HG03442 (cell line): ENCODE data around the gene C1orf116.

Source experiments
- ATAC-seq: cut with Tn5 transposase; IDR thresholded peaks from one replicate; pipeline ENCODE4 v1.9.1; 2021; ENCODE audit warnings: mild to moderate bottlenecking, moderate library complexity; ENCODE audit not compliant: unreplicated experiment

Gene C1orf116

DNA sequence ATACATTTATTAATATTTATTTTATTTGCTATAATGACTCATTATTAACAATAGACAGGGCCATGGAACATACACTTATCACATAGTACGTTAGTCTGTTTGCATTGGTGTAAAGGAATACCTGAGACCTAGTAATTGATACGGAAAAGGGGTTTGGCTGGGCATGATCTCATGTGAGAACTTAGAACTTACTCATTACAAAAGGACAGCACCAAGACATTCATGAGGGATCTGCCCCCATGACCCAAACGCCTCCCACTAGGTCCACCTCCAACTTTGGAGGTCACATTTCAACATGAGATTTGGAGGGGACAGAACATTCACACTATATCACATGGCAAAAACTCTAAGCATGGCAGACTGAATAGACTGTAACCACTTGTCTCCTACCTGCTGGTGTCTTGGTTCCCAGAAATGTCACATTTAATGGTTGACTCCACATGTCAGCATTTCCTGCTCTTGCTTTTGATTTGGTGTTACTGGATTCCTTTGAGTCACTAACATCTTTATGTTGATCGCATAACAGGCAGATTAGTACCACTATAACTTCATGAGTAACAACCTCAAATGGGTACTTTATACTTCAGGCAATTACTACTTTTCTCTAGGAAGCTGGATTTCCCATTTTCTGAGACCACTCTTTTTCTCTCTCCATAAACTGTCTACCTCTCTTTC lies 3.5 kb upstream of the C1orf116 start:
- ATAC-seq: no peak

DNA sequence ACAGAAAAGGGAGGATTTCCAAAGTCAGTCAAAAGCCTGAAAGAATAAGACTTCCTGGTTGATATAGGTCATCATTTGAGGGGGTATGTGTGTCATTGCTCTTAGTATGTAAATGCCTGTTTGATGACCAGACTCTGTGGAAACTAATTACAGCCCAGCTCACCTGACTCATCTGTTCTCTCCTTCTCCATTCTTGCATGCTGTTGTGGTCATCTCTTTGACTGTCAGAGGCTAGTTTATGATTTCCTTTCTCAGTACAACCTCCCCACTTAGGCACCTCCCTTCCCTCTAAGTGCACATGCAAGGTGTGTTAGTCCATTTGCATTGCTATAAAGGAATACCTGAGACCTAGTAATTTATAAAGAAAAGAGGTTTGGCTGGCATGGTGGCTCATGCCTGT lies 2.4 kb upstream of the C1orf116 start:
- ATAC-seq: no peak

DNA sequence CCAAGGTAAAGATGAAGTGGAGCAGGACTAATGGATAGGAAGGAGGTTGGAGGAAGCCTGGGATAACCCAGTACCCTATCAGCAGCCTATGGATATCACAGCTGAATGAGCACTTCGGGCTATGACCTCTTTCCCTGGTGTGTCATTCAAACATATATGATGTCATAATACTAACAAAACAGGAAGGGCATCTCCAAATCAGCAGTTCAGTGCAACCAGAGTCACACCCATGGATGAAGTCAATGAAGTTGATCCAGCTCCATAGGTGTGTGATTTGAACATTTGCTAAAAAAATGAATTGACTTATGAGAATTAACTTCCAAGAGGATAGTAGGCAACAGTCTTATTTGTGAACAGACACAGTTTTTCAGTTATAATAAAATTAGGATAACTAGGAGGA lies 1.7 kb upstream of the C1orf116 start:
- ATAC-seq: no peak

- ATAC-seq: no peak
These were observed 746 bp upstream of the C1orf116 start for GRCh38 chr1:207033302-207033701.

DNA sequence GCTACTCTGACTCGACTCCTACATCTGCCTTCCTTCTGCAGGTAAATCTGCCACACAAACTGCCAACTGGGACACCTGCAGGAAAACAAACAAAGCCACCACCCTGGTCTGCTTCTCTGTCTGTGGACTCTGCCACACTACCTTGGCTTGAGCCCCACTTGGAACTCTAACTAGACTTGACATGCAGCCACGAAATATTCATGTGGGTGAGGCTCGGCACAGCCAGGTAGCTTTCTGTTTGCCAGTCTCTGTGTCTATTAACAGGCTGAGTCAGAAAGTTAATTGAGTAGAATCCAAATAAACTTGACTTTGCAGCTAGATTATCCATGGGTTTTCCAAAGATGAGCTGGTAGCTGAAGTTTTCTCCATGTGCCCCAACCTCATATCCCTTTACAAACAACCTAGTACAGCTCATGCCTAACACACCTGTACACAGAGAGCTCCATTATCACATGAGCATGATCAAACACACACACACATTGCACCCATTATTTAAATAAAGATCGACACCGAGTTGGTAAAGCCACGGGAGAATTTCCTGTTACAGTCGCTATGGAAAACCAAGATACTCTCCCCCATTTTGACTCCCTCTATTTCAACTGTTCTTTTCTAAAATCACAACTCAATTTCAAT lies 808 bp downstream of the C1orf116 start:
- no peak for ATAC-seq

DNA sequence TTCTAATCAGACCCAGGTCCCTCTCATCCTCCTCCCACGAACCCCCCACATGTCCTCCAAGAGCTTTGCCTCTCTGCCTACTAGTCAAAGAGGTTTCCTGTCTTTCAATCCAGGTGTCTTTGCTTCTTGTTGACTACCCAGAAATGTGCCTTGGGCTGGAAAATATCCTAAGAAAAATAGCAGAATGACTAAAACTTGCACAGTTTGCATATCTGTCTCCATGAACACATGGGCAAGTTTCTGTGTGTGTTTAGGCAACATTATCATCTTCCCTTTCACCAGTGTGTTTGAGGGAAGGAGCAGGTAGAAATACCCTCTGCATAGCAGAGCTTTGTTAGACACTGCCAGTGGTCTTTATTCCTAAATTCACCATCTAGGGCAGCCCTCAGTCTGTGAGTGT lies 1.5 kb downstream of the C1orf116 start:
- no peak for ATAC-seq

DNA sequence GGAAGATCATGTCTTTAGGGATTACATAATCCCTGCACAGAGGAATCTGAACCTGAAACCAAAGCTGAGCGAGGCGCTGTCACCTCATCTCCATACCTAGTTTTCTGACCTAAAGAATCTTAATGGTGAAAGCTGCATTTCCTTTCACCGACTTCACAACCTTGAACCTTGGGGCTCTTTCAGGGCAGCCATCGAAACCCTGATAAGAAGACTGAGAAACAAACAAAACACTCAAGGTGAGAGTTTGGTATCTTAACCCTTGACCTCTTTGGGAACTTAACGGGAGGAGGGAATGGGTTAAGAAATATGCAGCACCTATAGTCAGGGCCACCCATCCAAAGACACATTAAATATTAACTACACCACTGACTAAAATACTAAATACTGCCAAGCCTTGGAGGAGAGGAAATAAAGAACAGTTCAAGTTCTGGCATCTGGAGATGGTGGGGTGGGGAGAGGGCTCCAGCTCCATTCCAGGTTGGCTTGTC lies 2.0 kb downstream of the C1orf116 start:
- ATAC-seq: no peak

GRCh38 chr1:207029701-207030521 lies 2.6 kb downstream of the C1orf116 start:
- ATAC-seq: no peak

DNA sequence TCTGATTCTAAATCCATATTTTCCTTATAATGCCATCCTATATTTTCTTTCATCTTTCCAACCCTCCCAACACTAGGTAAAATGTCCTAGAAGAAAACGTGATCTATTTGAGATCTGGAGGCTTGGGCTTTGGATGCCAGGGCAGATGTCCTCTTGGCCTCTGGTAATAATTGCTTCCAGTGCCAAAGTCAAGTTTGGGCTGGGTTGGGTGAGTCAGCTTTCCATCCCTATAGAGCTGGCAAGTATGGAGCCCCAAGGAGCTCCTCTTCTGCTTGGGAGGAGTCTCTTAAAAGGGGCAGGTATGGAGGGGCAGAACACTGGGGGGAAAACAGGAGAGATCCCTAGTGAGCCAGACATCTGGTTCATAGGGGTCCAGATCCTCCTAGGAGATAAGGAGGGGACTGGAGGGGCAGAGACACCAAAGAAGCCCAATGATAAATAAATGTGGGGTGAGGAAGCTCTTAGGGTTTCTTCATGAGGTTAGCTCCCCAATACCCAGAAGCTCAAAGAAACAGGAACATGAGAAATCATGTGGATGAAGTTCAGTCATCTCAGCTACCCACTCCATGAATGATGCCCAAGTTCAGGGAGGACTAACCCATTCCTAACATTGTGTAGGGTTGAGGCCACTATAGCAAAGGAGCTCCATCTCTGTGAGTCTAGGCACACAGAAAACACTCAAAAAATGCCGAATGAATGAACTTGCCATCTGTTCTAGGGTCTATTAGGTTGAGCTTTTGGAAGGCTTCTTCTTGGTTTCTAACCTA lies 3.5 kb downstream of the C1orf116 start:
- ATAC-seq: no peak

GRCh38 chr1:207027921-207028320 lies 4.6 kb downstream of the C1orf116 start:
- ATAC-seq: no peak

- no peak for ATAC-seq
These were observed 5.3 kb downstream of the C1orf116 start for GRCh38 chr1:207027206-207027777.

GRCh38 chr1:207026104-207026534 lies 6.4 kb downstream of the C1orf116 start:
- ATAC-seq: no peak

- no peak for ATAC-seq
These were observed 7.2 kb downstream of the C1orf116 start for GRCh38 chr1:207025146-207025880.

DNA sequence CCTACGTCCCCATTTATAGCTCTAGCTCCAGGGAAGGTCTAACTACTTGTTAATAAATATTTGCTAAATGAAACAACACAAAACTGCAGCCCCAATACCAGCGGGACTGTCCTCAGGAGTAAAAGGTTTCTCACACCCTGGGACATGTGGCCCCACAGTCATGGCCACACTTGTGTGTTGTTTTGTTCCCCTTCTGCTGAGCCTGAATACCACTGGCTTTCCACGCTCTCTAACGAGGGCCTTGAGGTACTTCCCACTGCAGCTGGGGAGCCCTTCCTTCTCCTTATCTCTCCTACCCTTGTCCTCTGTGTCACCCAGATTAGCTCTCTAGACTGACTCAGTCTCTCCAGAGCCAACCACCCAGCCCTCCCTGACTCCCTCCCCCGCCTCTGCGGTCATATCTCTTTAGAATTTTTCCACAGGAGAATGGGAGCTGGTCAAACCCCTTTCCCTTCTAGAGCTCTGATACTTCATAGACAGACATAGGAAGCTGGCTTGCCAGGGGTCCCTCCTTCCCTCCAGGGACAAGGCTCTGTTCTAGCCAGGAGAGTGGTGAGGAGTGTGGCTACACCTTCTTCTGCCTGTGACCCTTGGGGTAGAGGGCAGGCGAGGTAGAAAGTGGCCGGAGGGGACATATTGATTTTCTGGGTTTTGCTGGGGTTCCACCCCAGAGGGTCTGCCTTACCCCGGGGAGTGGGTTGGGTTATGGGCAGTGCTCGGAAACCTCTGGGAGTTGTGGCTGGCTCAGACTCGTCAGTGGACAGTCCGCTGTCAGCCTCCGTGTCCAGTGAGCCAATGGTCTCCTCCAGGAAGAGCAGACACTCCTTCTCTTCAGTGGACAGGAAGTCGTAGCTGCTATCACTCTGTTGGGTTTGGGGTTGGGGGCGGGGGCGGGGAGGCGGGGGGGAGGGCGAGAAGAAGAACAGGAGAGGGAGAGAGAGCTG lies 8.1 kb downstream of the C1orf116 start:
- ATAC-seq: no peak

GRCh38 chr1:207022996-207023679 lies 9.4 kb downstream of the C1orf116 start:
- no peak for ATAC-seq

DNA sequence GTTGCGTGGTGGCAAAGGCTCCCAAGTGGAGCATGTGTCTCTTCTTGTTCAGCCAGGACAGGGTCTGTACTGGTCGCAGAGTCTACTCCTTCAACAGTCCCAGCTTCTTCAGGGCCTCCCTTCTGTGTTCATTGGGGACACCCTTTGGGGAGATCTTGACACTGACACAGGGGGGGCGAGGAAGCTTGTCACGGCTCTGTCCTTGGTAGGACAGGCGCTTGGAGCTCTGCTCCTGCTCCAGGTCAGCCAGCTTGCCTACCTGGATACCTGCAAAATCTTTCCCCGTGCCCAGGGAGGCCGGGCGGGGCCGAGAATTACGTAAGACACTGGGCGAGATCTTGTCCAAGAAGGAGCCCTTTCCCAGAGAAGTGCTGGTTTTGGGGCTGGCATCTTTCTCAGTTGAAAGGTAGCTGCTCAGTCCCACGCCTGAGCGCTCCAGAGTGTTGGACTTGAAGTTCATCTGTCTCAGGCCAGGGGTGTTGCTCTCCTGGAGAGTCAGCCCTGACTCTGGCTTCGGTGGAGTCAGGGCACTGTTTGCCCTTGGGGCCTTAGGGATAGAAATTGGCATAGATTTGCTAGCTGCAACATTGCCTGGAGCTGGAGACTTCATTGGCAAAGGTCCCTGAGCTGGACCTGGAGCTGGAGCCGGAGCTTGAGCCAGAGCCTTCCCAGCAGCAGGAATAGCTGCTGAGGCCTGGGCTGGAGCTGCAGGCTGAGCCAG lies 10.5 kb downstream of the C1orf116 start:
- no peak for ATAC-seq

GRCh38 chr1:207021139-207021861 lies 11.3 kb downstream of the C1orf116 start:
- no peak for ATAC-seq
